SJSA1 (cell line): Measurements from ENCODE around the gene CYRIA. TPM values are rescaled to one million over a fixed set of nuclear protein-coding genes. Genes with fewer than 3 reads are reported as not detected.

Experiments
- DNase-seq, 2 experiments: peaks; one replicate each; pipeline ENCODE4 v3.0.0-alpha.2; 2015 to 2020; ENCODE audit warnings: low spot score in 2 of 2, low read depth in 1 of 2
- H3K27ac ChIP-seq: fragments of 250-450 bp; sonication (Bioruptor Pico); 2 replicates; pipeline ENCODE4 v1.5.1; 2020; ENCODE audit warnings: mild to moderate bottlenecking, moderate library complexity
- H3K27me3 ChIP-seq: fragments of 250-450 bp; sonication (Bioruptor Pico); replicated peaks from 2 replicates; pipeline ENCODE4 v1.5.1; 2020; ENCODE audit warnings: mild to moderate bottlenecking, moderate library complexity
- H3K36me3 ChIP-seq: fragments of 250-450 bp; sonication (Bioruptor Pico); 2 replicates; pipeline ENCODE4 v1.5.1; 2020; ENCODE audit warnings: mild to moderate bottlenecking
- H3K4me1 ChIP-seq: fragments of 250-450 bp; sonication (Bioruptor Pico); replicated peaks from 2 replicates; pipeline ENCODE4 v1.6.1; 2021; ENCODE audit warnings: mild to moderate bottlenecking
- H3K4me3 ChIP-seq: fragments of 250-450 bp; sonication (Bioruptor Pico); 2 replicates; pipeline ENCODE4 v1.5.1; 2020; ENCODE audit warnings: mild to moderate bottlenecking
- H3K9me3 ChIP-seq: fragments of 250-450 bp; sonication (Bioruptor Pico); replicated peaks from 2 replicates; pipeline ENCODE4 v1.5.1; 2020; ENCODE audit warnings: mild to moderate bottlenecking
- total RNA-seq: library from RNA; depleted of rRNA; stranded (reverse); fragments of >200 nt; shearing (Covaris generic); gene quantifications from 2 replicates; pipeline ENCODE4 v1.2.3, GENCODE V29; 2014; rRNA removed

The CYRIA gene
- 1.00 and 1.7 TPM in 2 replicates for total RNA-seq

DNA sequence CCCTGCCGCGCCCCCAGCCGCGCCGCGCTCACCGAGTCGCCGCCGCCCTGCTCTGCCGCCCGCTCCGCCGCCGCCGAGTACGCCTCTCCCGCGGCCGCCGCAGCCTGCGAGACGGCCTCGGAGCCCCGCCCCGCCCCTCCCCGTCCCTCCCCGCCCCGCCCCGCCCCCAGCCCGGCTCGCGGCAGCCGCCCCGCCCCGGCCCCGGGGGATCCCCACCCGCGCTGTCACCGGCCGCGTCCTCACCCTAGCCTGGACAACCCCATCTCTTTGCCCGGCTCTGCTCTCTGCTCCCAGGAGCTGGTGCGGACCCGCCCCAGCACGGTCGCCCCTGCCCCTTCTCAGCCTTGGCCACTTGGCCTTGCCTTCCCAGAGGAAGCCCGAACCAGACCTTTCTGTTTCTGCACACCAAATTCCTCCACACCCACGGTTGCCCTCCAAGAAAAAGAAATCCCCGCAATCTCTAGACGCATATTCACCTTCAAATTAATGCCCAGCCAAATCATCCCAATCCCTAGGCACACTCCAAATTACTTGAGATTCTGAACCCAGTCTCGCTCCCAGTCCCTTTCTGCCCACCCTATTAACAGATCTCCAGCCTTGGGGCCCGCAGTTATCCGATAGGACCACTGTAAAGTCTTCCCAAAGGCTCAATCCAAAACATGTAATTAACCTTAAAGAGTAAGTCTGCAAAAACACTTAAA is at the start of gene CYRIA:
Gene CYRIA, minus strand, starts transcription at position 87 of the 701 bp plus-strand sequence. CDS start 77,715 bp downstream, outside the sequence.
- Histone ChIP-seq H3K4me3 (peak within 1 kb of the TSS; percentile 25), H3K4me1 (peaks cover 8% of the 10 kb centered on the region), H3K9me3 (no peaks in the 10 kb centered on the region), H3K27me3 (peaks cover 15% of the 10 kb centered on the region), H3K27ac (no peak within 1 kb of the TSS), H3K36me3 (no peaks in the 10 kb centered on the region)
- no peak for DNase-seq

DNA sequence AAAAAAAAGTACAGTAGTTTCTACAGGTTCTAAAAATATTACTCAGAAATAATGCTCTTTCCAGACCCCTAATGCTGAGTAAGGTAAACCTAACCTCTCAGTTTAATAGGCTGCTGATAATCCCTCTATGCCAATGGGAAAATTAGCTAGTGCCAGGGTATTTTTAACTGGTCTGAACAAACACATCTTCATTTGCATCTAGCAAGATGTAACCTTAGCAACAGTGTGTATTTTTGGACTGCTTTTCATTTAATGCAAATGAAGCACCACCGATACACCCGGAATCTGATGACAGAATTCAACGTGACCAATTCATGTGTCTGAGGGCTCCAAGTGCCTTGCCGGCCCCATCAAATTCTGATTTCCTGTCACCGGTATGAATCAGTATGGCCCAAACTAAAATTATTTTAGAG is 47.4 kb upstream of the CYRIA start:
- H3K4me1 ChIP-seq, result no peaks in the 10 kb centered on the region
- no peak for DNase-seq
- no peak overlapping the region for H3K27ac ChIP-seq
- no peaks in the 10 kb centered on the region; the same call in 1 of the 2 replicates for H3K27me3 ChIP-seq
- no peaks in the 10 kb centered on the region for H3K36me3 ChIP-seq
- no peaks in the 10 kb centered on the region for H3K9me3 ChIP-seq
- no peak overlapping the region for H3K4me3 ChIP-seq

DNA sequence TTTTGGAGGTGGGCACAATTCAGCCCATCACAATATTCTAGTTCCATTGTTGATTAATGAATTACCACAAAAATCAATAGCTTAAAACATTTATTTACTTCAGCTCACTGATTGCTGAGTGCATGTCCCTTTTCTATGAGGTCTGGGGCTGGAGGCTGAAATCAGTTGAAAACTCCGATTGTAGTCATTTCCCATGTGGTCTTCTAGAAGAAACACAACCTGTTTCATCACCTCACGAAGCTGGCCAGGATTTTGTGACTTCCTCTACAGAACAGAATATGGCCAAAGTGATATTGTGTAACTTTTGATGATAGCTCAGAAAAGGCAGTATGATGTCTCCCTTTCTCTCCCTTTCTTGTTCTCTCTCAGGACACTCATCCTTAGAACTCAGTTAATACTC is 44.1 kb upstream of the CYRIA start:
- H3K27ac ChIP-seq, result no peak overlapping the region
- no peak overlapping the region for H3K4me3 ChIP-seq
- no peaks in the 10 kb centered on the region; the same call in 1 of the 2 replicates for H3K27me3 ChIP-seq
- DNase-seq, result no peak
- H3K9me3 ChIP-seq, result no peaks in the 10 kb centered on the region
- no peaks in the 10 kb centered on the region for H3K36me3 ChIP-seq
- no peaks in the 10 kb centered on the region for H3K4me1 ChIP-seq

DNA sequence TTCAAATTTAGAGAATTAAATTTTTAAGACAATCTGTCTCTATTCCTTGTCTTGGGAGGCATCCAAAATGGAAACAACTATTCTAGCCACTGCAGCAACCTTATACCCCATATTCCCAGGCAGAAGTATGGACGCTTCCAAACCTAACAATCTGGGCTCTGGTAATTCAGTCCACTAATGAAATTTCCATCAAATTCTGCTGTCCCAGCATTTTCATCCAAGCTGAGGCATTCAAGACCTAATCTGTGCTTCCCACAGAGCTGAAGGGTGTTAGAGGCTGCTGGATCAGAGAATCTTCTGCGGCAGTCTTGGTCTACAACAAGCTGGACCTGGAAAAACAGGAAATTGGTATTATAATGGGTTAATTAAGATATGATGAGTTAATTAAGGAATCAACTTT is 42.5 kb upstream of the CYRIA start:
- H3K9me3 ChIP-seq, result no peaks in the 10 kb centered on the region
- no peak overlapping the region for H3K4me3 ChIP-seq
- H3K4me1 ChIP-seq, result no peaks in the 10 kb centered on the region
- no peaks in the 10 kb centered on the region; the same call in 1 of the 2 replicates for H3K27me3 ChIP-seq
- no peak for DNase-seq
- H3K27ac ChIP-seq, result no peak overlapping the region
- H3K36me3 ChIP-seq, result no peaks in the 10 kb centered on the region

DNA sequence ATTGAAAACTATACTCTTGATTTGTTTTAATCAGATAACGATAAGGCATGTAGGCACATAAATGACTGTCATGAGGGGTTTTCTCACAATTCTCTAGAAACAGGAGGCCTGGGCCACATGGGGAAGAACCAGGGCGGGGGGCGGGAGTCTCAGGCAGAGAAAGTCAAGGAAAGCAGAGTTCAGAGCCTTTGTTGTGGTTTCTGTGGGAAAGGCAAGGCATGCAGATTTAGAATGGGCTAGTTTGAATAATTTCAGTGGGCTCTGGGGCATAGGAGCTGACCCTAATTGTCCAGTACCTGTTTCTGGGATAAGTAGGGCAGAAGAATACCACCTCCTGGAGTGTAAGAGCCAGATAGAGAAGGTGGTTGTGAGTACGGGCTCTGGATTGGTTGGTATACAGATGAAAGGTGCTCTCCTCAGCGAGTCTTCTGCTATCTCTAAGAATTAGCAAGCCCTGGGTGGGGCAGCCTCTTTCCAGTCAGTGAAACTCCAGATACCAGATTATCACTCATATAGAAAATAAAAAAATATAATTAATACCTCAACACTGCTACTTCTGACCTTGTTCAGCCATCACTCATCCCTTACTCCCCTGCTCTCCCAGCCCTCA is 41.5 kb upstream of the CYRIA start:
- no peak for DNase-seq
- H3K27me3 ChIP-seq, result no peaks in the 10 kb centered on the region

DNA sequence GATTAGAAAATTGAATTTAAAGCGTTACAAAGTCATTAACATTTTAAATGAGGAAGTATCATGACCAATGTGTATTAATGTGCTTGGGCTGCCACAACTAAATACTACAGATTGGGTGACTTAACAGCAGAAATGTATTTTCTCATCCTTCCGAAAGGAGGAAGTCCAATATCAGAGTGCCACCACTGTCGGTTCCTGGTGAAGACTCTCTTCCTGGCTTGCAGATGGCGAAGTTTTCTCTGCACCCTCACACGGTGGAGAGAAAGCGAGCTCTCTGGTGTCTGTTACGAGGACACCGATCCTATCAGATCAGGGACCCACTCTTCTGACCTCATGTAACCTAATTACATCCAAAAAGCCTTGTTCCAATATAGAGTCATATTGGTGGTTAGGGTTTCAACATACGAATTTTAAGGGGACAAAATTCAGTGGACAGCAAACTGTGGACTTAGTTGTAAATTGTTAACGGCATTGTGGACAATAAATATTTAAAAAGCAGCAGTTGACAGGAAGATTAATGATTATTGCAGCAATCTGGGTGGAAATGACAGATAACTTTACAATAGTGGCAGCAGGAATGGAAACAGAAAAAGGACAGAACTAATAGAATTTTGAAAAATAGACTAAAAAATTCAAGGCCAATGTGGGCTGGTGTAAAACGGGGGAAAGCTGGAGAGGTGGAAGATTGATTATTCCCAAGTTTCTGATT is 35.1 kb upstream of the CYRIA start:
- DNase-seq, result no peak
- H3K27me3 ChIP-seq, result no peaks in the 10 kb centered on the region
- H3K4me1 ChIP-seq, result no peaks in the 10 kb centered on the region
- H3K4me3 ChIP-seq, result no peak overlapping the region
- H3K9me3 ChIP-seq, result no peaks in the 10 kb centered on the region
- H3K27ac ChIP-seq, result no peak overlapping the region
- no peaks in the 10 kb centered on the region for H3K36me3 ChIP-seq

More for the DNA sequence above, 41.5 kb upstream of the CYRIA start:
- Histone ChIP-seq H3K27ac (no peak overlapping the region), H3K36me3 (no peaks in the 10 kb centered on the region), H3K9me3 (no peaks in the 10 kb centered on the region), H3K4me3 (no peak overlapping the region), H3K4me1 (no peaks in the 10 kb centered on the region)

DNA sequence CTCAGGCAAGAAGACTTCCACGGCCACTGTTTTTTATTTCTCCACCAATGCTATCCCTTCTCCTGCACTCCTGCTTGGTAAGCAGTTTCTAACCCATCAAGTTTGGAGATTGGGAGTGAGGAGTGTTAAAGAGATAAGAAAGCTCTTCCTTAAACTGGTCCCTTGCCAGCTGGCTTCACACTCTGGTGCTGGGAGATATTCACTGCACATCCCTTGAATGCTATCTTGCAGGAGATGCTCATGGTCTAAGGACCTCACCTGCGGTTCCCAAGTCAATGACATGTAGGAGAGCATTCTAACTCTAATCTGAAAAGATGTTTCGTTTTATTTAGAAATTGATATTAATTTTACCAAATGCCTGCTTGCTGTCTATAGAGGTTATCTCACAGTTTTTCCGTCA is 28.2 kb upstream of the CYRIA start:
- Histone ChIP-seq H3K4me1 (no peaks in the 10 kb centered on the region), H3K27me3 (peaks cover 16% of the 10 kb centered on the region; the same call in 1 of the 2 replicates), H3K36me3 (no peaks in the 10 kb centered on the region), H3K27ac (no peak overlapping the region), H3K4me3 (no peak overlapping the region), H3K9me3 (no peaks in the 10 kb centered on the region)
- DNase-seq, result no peak

DNA sequence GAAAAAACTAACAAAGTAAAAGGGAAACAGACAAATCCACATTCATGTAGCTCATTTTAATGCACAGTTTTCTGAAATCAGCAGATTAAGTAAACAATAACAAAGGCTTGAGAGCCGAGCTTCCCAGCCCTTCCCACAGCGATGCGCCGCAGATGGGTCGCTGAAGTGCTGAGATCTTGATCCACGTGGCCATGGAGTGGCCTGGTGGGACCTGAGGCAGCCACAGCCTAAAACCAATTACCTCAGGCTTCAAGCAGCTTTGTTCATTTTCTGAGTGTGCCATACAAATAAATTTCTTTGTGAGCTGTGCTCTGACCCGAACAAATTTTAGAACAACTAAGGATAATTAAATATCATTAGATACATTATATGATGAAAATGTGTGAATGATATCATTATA is 25.6 kb upstream of the CYRIA start:
- H3K4me1 ChIP-seq, result no peaks in the 10 kb centered on the region
- no peak overlapping the region for H3K27ac ChIP-seq
- no peaks in the 10 kb centered on the region for H3K36me3 ChIP-seq
- H3K27me3 ChIP-seq, result peaks cover 16% of the 10 kb centered on the region; the same call in 1 of the 2 replicates
- DNase-seq, result no peak
- H3K4me3 ChIP-seq, result no peak overlapping the region
- H3K9me3 ChIP-seq, result no peaks in the 10 kb centered on the region

DNA sequence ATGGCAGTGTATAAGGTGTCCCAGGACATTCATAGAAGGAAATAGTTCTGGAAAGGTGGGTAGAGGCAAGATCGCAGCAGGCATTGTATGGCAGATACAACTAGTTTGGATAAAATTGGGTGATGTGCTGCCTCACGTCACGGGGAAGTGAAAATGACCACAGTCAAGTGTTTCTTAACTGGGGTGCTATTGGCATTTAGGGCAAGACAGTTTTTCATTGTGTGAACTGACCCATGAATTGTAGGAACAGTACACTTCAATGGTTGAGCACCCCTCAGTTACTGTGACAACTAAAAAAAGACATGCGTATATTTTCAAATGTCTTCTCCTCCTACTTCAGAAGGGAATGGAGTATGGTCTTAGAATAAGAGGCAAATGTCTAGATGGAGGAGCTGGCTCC is 22.3 kb upstream of the CYRIA start:
- Histone ChIP-seq H3K4me1 (no peaks in the 10 kb centered on the region), H3K27me3 (peaks cover 18% of the 10 kb centered on the region; the same call in 1 of the 2 replicates), H3K9me3 (no peaks in the 10 kb centered on the region), H3K27ac (no peak overlapping the region), H3K36me3 (no peaks in the 10 kb centered on the region), H3K4me3 (no peak overlapping the region)
- no peak for DNase-seq

DNA sequence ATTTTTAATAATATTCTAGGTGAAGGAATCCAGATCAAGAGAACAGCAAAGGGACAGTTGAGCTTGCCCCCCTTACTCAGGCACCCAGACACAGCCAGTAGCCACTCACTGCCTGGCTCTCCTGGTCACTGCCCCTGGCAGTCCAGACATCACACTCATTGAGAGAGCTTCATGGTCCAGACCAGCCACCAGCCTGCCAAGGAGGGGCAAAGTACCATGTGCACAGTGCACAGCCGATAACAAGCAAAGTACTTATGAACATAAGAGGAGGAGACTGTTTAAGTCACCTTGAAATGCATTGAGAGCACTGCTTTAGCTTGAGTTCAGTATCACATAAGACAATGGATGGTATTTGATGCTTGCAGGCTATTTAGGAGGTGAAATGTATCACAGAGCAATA is 21.6 kb upstream of the CYRIA start:
- H3K36me3 ChIP-seq, result no peaks in the 10 kb centered on the region
- no peak overlapping the region for H3K4me3 ChIP-seq
- H3K9me3 ChIP-seq, result no peaks in the 10 kb centered on the region
- H3K27ac ChIP-seq, result no peak overlapping the region
- DNase-seq, result no peak
- peaks cover 18% of the 10 kb centered on the region; the same call in 1 of the 2 replicates for H3K27me3 ChIP-seq
- H3K4me1 ChIP-seq, result no peaks in the 10 kb centered on the region

DNA sequence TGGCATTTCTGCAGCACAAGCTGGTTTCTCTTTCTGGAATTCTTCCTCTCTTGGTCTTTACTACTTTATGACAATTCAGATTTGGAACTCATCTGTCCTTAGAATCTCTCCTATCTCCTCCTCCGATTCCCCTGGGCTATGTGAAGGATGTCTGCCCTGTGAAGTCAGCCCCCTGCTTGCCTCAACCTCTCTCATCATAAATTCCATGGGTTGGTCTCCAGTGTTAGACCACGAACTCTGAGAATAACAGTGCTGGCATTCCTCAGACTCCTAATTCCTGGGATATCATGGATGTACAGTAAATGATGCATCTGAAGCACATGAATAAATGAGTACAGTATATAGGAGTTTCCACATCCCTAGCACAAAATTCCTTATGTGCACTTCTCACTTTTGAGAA is 21.0 kb upstream of the CYRIA start:
- Histone ChIP-seq H3K9me3 (no peaks in the 10 kb centered on the region), H3K27ac (no peak overlapping the region), H3K27me3 (peaks cover 18% of the 10 kb centered on the region; the same call in 1 of the 2 replicates), H3K4me3 (no peak overlapping the region), H3K36me3 (no peaks in the 10 kb centered on the region), H3K4me1 (no peaks in the 10 kb centered on the region)
- no peak for DNase-seq

DNA sequence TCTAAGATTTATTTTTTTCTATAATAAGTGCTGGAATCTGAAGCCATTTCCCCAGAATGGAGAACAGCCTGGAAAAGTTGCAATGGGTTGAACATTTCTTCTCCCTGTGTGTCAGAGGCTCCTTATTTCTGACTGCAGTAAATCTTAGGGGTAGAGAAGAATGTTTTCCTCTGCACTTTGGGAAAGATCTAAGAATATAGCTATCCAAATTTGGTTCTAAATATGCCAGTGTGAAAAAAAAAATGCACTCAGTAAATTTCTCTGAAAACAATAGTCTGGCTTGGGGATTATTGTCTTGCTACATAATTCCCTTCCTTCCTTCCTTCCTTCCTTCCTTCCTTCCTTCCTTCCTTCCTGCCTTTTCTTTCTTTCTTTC is 19.7 kb upstream of the CYRIA start:
- Histone ChIP-seq H3K4me1 (no peaks in the 10 kb centered on the region), H3K27me3 (0 out of 2 replicates have a peak, but pooled peaks cover 7% of the 10 kb centered on the region), H3K36me3 (no peaks in the 10 kb centered on the region), H3K4me3 (no peak overlapping the region), H3K9me3 (no peaks in the 10 kb centered on the region), H3K27ac (no peak overlapping the region)
- DNase-seq, result no peak

DNA sequence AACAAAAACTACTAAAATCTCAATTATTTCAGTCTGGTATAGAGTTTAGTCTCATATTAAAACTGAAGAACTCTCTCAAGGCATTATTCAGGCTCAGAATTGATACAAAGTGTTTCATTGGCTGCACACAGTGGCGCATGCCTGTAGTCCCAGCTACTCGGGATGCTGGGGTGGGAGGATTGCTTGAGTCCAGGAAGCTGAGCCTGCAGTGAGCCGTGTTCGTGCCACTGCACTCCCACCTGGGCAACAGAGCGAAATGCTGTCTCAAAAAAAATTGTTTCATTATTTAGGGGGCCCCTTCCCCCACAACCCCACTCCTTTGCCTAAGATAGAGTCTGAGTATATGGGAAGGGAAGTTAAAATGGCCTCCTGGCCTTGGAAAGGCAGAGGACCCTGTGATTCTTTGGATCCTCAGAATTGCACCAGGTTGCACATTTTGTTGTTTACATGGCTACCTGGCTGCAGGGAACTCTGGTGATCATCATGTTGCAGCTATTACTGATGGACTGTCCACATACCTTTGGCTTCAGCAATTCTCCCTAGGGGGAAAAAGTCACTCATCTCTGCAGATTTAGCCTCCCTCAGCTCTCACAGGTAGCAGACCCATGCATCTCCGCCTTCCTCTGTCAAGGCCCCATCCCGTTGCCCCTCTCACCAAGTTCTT is 19.2 kb upstream of the CYRIA start:
- no peak overlapping the region for H3K27ac ChIP-seq
- 0 out of 2 replicates have a peak, but pooled peaks cover 2% of the 10 kb centered on the region for H3K27me3 ChIP-seq
- no peaks in the 10 kb centered on the region for H3K4me1 ChIP-seq
- no peaks in the 10 kb centered on the region for H3K36me3 ChIP-seq
- no peak for DNase-seq
- H3K4me3 ChIP-seq, result no peak overlapping the region
- H3K9me3 ChIP-seq, result no peaks in the 10 kb centered on the region
